Measurements from ENCODE around the gene MRPS18A.

Gene MRPS18A

DNA sequence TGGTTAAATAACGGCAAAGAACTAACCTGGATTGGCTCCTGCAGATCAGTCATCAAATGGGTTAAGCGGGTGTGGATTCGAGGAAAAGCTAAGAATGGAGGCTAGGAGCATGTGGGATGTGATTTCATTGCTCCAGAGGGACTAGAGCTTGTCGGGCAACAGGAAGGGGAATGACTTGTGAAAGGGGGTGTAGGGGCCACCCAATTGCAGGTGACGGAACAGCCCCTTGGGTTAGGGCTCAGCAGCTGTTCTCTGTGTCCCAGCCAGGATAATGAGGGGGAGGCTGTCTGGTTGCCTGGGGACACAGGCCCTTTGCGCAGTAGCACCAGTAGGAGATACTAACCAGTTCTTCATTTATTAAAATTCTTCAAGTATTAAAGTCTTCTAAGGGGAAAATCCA lies 25.0 kb upstream of the MRPS18A start:
- H2AFZ ChIP-seq (ENCODE audit: low read length): no peak overlapping the region
- no peak overlapping the region for H3K4me3 ChIP-seq (ENCODE audit: low read length, poor library complexity, severe bottlenecking)
- H3K4me1 ChIP-seq (ENCODE audit: insufficient read depth, low read length, poor library complexity, severe bottlenecking): no peaks in the 10 kb centered on the region
- no peaks in the 10 kb centered on the region for H4K20me1 ChIP-seq (ENCODE audit: insufficient read depth, low read length, poor library complexity, severe bottlenecking)
- H3K79me2 ChIP-seq (ENCODE audit: insufficient read depth, low read length): no peaks in the 10 kb centered on the region
- TF ChIP-seq, protein P1, sequence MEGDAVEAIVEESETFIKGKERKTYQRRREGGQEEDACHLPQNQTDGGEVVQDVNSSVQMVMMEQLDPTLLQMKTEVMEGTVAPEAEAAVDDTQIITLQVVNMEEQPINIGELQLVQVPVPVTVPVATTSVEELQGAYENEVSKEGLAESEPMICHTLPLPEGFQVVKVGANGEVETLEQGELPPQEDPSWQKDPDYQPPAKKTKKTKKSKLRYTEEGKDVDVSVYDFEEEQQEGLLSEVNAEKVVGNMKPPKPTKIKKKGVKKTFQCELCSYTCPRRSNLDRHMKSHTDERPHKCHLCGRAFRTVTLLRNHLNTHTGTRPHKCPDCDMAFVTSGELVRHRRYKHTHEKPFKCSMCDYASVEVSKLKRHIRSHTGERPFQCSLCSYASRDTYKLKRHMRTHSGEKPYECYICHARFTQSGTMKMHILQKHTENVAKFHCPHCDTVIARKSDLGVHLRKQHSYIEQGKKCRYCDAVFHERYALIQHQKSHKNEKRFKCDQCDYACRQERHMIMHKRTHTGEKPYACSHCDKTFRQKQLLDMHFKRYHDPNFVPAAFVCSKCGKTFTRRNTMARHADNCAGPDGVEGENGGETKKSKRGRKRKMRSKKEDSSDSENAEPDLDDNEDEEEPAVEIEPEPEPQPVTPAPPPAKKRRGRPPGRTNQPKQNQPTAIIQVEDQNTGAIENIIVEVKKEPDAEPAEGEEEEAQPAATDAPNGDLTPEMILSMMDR (conservative IDR thresholded peaks at IDR 0.05; ENCODE audit: low read length): no peak
- no peak for TF ChIP-seq EZH2phosphoT487 (IDR thresholded peaks at IDR 0.05; ENCODE audit: borderline replicate concordance)
- no peaks in the 10 kb centered on the region for H3K9me2 ChIP-seq (replicated peaks; ENCODE audit: low read depth, low read length)
- no peaks in the 10 kb centered on the region for H3K9me3 ChIP-seq (ENCODE audit: insufficient read depth, low read depth, low read length)
- no peaks in the 10 kb centered on the region for H3K27me3 ChIP-seq (ENCODE audit: insufficient read depth, low read length, poor library complexity, severe bottlenecking)
- no peak overlapping the region for H3K9ac ChIP-seq (ENCODE audit: low read depth, low read length, poor library complexity, severe bottlenecking)
- H3K4me2 ChIP-seq (ENCODE audit: low read depth, low read length, poor library complexity, severe bottlenecking): no peak overlapping the region
- H3K36me3 ChIP-seq (ENCODE audit: insufficient read depth, low read length): no peaks in the 10 kb centered on the region
- no peaks in the 10 kb centered on the region for H3F3A ChIP-seq (ENCODE audit: low read depth)

DNA sequence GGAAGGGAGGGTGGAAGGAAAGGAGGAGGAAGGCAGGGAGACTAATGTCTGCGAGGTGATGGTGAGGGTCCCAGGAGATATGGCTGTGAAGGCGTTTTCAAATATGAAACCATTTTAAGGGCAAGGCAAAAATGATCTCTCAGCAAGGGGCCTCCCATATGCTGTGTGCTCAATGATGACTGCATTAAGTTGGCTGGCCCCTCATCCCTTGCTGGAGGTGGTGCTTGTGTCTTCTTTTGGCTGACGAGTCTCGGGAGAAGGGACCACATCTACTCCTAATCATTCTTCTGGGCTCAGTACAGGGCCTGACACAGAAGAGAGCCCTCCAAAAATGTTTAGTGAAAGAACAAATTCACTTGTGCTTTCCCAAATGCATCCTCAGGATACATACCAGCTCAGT lies 23.0 kb upstream of the MRPS18A start:
- no peaks in the 10 kb centered on the region for H3K9me2 ChIP-seq (replicated peaks; ENCODE audit: low read depth, low read length)
- no peak for TF ChIP-seq EZH2phosphoT487 (IDR thresholded peaks at IDR 0.05; ENCODE audit: borderline replicate concordance)
- TF ChIP-seq, protein P1 (conservative IDR thresholded peaks at IDR 0.05; ENCODE audit: low read length): no peak
- no peak overlapping the region for H3K4me3 ChIP-seq (ENCODE audit: low read length, poor library complexity, severe bottlenecking)
- H3K79me2 ChIP-seq (ENCODE audit: insufficient read depth, low read length): no peaks in the 10 kb centered on the region
- no peak overlapping the region for H3K9ac ChIP-seq (ENCODE audit: low read depth, low read length, poor library complexity, severe bottlenecking)
- H2AFZ ChIP-seq (ENCODE audit: low read length): no peak overlapping the region
- no peak overlapping the region for H3K4me2 ChIP-seq (ENCODE audit: low read depth, low read length, poor library complexity, severe bottlenecking)
- H4K20me1 ChIP-seq (ENCODE audit: insufficient read depth, low read length, poor library complexity, severe bottlenecking): no peaks in the 10 kb centered on the region
- H3K4me1 ChIP-seq (ENCODE audit: insufficient read depth, low read length, poor library complexity, severe bottlenecking): no peaks in the 10 kb centered on the region
- no peaks in the 10 kb centered on the region for H3F3A ChIP-seq (ENCODE audit: low read depth)
- H3K27me3 ChIP-seq (ENCODE audit: insufficient read depth, low read length, poor library complexity, severe bottlenecking): no peaks in the 10 kb centered on the region
- no peaks in the 10 kb centered on the region for H3K36me3 ChIP-seq (ENCODE audit: insufficient read depth, low read length)
- no peaks in the 10 kb centered on the region for H3K9me3 ChIP-seq (ENCODE audit: insufficient read depth, low read depth, low read length)

DNA sequence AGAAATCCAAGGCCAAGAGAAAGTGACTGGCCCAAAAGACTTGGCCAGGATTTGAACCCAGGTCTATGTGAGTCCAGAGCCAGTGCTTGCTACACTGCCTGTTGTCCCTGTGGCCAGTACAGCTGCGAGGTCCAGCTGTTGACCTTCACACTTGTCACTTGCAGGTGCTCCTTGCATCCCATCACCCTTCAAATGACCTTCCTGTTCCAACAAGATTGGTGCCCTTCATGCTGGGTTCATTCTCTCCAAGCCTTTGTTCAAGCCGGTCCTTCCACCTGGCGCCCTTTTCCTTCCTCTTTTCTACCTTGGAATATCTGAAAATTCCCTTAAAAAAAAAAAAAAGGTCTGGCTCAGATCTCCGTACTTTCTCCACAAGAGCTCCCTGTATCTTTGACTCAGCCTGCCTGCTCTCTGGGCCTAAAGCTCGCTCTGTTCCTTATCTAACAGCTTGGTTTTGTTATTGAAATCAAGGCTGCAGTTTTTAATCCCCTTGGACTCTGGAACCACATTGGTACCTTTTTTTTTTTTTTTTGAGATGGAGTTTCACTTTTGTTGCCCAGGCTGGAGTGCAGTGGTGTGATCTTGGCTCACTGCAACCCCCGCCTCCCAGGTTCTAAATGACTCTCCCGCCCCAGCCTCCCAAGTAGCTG lies 22.2 kb upstream of the MRPS18A start:
- H3K4me3 ChIP-seq (ENCODE audit: low read length, poor library complexity, severe bottlenecking): no peak overlapping the region

More for the DNA sequence above, 22.2 kb upstream of the MRPS18A start:
- Histone ChIP-seq H3K27me3 (ENCODE audit: insufficient read depth, low read length, poor library complexity, severe bottlenecking) (no peaks in the 10 kb centered on the region), H2AFZ (ENCODE audit: low read length) (no peak overlapping the region), H3F3A (ENCODE audit: low read depth) (no peaks in the 10 kb centered on the region), H3K36me3 (ENCODE audit: insufficient read depth, low read length) (no peaks in the 10 kb centered on the region), H3K4me2 (ENCODE audit: low read depth, low read length, poor library complexity, severe bottlenecking) (no peak overlapping the region), H4K20me1 (ENCODE audit: insufficient read depth, low read length, poor library complexity, severe bottlenecking) (no peaks in the 10 kb centered on the region), H3K79me2 (ENCODE audit: insufficient read depth, low read length) (no peaks in the 10 kb centered on the region), H3K9me3 (ENCODE audit: insufficient read depth, low read depth, low read length) (no peaks in the 10 kb centered on the region), H3K9me2 (replicated peaks; ENCODE audit: low read depth, low read length) (no peaks in the 10 kb centered on the region), H3K4me1 (ENCODE audit: insufficient read depth, low read length, poor library complexity, severe bottlenecking) (no peaks in the 10 kb centered on the region), H3K9ac (ENCODE audit: low read depth, low read length, poor library complexity, severe bottlenecking) (no peak overlapping the region)
- TF ChIP-seq, protein P1 (conservative IDR thresholded peaks at IDR 0.05; ENCODE audit: low read length): no peak
- no peak for TF ChIP-seq EZH2phosphoT487 (IDR thresholded peaks at IDR 0.05; ENCODE audit: borderline replicate concordance)

All from Loucy (cell line).